ENCODE results near the gene NR5A1. TPM values are rescaled to one million over a fixed set of nuclear protein-coding genes. Genes with fewer than 3 reads are reported as not detected.

The NR5A1 gene
- total and polyA plus RNA-seq, 2 donors: not detected

GRCh38 chr9:124450241-124450924 lies 56.8 kb downstream of the NR5A1 start, which contains the start of gene ADGRD2:
TSS of gene ADGRD2 (plus strand) at chr9:124450451. CDS start at chr9:124451667, 1,216 bp downstream.
- Histone ChIP-seq H3K4me3 (ENCODE audit: low read depth, low read length) (no peak within 1 kb of the TSS), H3K36me3 (ENCODE audit: insufficient read depth) (no peaks in the 10 kb centered on the region), H3K27ac (ENCODE audit: low read depth) (no peak within 1 kb of the TSS), H3K4me1 (ENCODE audit: insufficient read depth) (no peaks in the 10 kb centered on the region)
- DNase-seq (ENCODE audit: extremely low spot score): no peak
- WGBS: 3% methylated on average over 41 of the region's 41 CpGs

GRCh38 chr9:124449381-124450151 lies 57.6 kb downstream of the NR5A1 start:
- WGBS: 82% methylated on average over 13 of the region's 13 CpGs
- Histone ChIP-seq H3K4me3 (ENCODE audit: low read depth, low read length) (no peak overlapping the region), H3K4me1 (ENCODE audit: insufficient read depth) (no peaks in the 10 kb centered on the region), H3K27ac (ENCODE audit: low read depth) (no peak overlapping the region), H3K36me3 (ENCODE audit: insufficient read depth) (no peaks in the 10 kb centered on the region)
- DNase-seq (ENCODE audit: extremely low spot score): no peak

- Histone ChIP-seq H3K27ac (ENCODE audit: low read depth) (no peak overlapping the region), H3K36me3 (ENCODE audit: insufficient read depth) (no peaks in the 10 kb centered on the region), H3K4me1 (ENCODE audit: insufficient read depth) (no peaks in the 10 kb centered on the region), H3K4me3 (ENCODE audit: low read depth, low read length) (no peak overlapping the region)
- no peak for DNase-seq (ENCODE audit: extremely low spot score)
- WGBS: 70% methylated on average over 7 of the region's 7 CpGs
These were observed 59.2 kb downstream of the NR5A1 start for GRCh38 chr9:124448019-124448418.

- 71% methylated on average over 4 of the region's 4 CpGs for WGBS
- no peak overlapping the region for H3K4me3 ChIP-seq (ENCODE audit: low read depth, low read length)
- no peaks in the 10 kb centered on the region for H3K36me3 ChIP-seq (ENCODE audit: insufficient read depth)
- no peak overlapping the region for H3K27ac ChIP-seq (ENCODE audit: low read depth)
- no peak for DNase-seq (ENCODE audit: extremely low spot score)
- no peaks in the 10 kb centered on the region for H3K4me1 ChIP-seq (ENCODE audit: insufficient read depth)
These were observed 59.9 kb downstream of the NR5A1 start for GRCh38 chr9:124447297-124447661.

GRCh38 chr9:124444166-124444565 lies 63.0 kb downstream of the NR5A1 start:
- Histone ChIP-seq H3K4me3 (ENCODE audit: low read depth, low read length) (no peak overlapping the region), H3K36me3 (ENCODE audit: insufficient read depth) (no peaks in the 10 kb centered on the region), H3K27ac (ENCODE audit: low read depth) (no peak overlapping the region), H3K4me1 (ENCODE audit: insufficient read depth) (no peaks in the 10 kb centered on the region)
- WGBS: 71% methylated on average over 3 of the region's 3 CpGs
- no peak for DNase-seq (ENCODE audit: extremely low spot score)

GRCh38 chr9:124443625-124444024 lies 63.6 kb downstream of the NR5A1 start:
- H3K27ac ChIP-seq (ENCODE audit: low read depth): no peak overlapping the region
- 81% methylated on average over 2 of the region's 2 CpGs for WGBS

GRCh38 chr9:124442826-124443225 lies 64.4 kb downstream of the NR5A1 start:
- Histone ChIP-seq H3K36me3 (ENCODE audit: insufficient read depth) (no peaks in the 10 kb centered on the region), H3K4me3 (ENCODE audit: low read depth, low read length) (no peak overlapping the region), H3K4me1 (ENCODE audit: insufficient read depth) (no peaks in the 10 kb centered on the region), H3K27ac (ENCODE audit: low read depth) (no peak overlapping the region)
- no peak for DNase-seq (ENCODE audit: extremely low spot score)
- WGBS: 73% methylated on average over 3 of the region's 3 CpGs

More at GRCh38 chr9:124443625-124444024, 63.6 kb downstream of the NR5A1 start:
- Histone ChIP-seq H3K4me1 (ENCODE audit: insufficient read depth) (no peaks in the 10 kb centered on the region), H3K4me3 (ENCODE audit: low read depth, low read length) (no peak overlapping the region), H3K36me3 (ENCODE audit: insufficient read depth) (no peaks in the 10 kb centered on the region)
- DNase-seq (ENCODE audit: extremely low spot score): no peak

- no peaks in the 10 kb centered on the region for H3K36me3 ChIP-seq (ENCODE audit: insufficient read depth)
- H3K27ac ChIP-seq (ENCODE audit: low read depth): no peak overlapping the region
- H3K4me1 ChIP-seq (ENCODE audit: insufficient read depth): no peaks in the 10 kb centered on the region
- no peak overlapping the region for H3K4me3 ChIP-seq (ENCODE audit: low read depth, low read length)
- no peak for DNase-seq (ENCODE audit: extremely low spot score)
These were observed 64.8 kb downstream of the NR5A1 start for GRCh38 chr9:124442379-124442778.

GRCh38 chr9:124441291-124441690 lies 65.9 kb downstream of the NR5A1 start:
- no peaks in the 10 kb centered on the region for H3K4me1 ChIP-seq (ENCODE audit: insufficient read depth)
- H3K4me3 ChIP-seq (ENCODE audit: low read depth, low read length): no peak overlapping the region
- no peak for DNase-seq (ENCODE audit: extremely low spot score)
- H3K27ac ChIP-seq (ENCODE audit: low read depth): no peak overlapping the region
- H3K36me3 ChIP-seq (ENCODE audit: insufficient read depth): no peaks in the 10 kb centered on the region
- 74% methylated on average over 16 of the region's 16 CpGs for WGBS

- H3K4me3 ChIP-seq (ENCODE audit: low read depth, low read length): no peak overlapping the region
- H3K4me1 ChIP-seq (ENCODE audit: insufficient read depth): no peaks in the 10 kb centered on the region
- no peak overlapping the region for H3K27ac ChIP-seq (ENCODE audit: low read depth)
- 74% methylated on average over 10 of the region's 10 CpGs for WGBS
- H3K36me3 ChIP-seq (ENCODE audit: insufficient read depth): no peaks in the 10 kb centered on the region
- DNase-seq (ENCODE audit: extremely low spot score): no peak
These were observed 66.4 kb downstream of the NR5A1 start for GRCh38 chr9:124440786-124441185.

- WGBS: 88% methylated on average over 6 of the region's 6 CpGs
- no peaks in the 10 kb centered on the region for H3K4me1 ChIP-seq (ENCODE audit: insufficient read depth)
- DNase-seq (ENCODE audit: extremely low spot score): no peak
These were observed 67.4 kb downstream of the NR5A1 start for GRCh38 chr9:124439686-124440243.

GRCh38 chr9:124439086-124439485 lies 68.1 kb downstream of the NR5A1 start:
- Histone ChIP-seq H3K27ac (ENCODE audit: low read depth) (no peak overlapping the region), H3K4me3 (ENCODE audit: low read depth, low read length) (no peak overlapping the region), H3K36me3 (ENCODE audit: insufficient read depth) (no peaks in the 10 kb centered on the region), H3K4me1 (ENCODE audit: insufficient read depth) (no peaks in the 10 kb centered on the region)
- DNase-seq (ENCODE audit: extremely low spot score): no peak
- WGBS: 91% methylated on average over 1 of the region's 1 CpG

More at GRCh38 chr9:124439686-124440243, 67.4 kb downstream of the NR5A1 start:
- no peaks in the 10 kb centered on the region for H3K36me3 ChIP-seq (ENCODE audit: insufficient read depth)
- H3K4me3 ChIP-seq (ENCODE audit: low read depth, low read length): no peak overlapping the region
- no peak overlapping the region for H3K27ac ChIP-seq (ENCODE audit: low read depth)

- no peaks in the 10 kb centered on the region for H3K4me1 ChIP-seq (ENCODE audit: insufficient read depth)
- WGBS: 86% methylated on average over 9 of the region's 9 CpGs
- H3K27ac ChIP-seq (ENCODE audit: low read depth): no peak overlapping the region
- H3K36me3 ChIP-seq (ENCODE audit: insufficient read depth): no peaks in the 10 kb centered on the region
- DNase-seq (ENCODE audit: extremely low spot score): no peak
- no peak overlapping the region for H3K4me3 ChIP-seq (ENCODE audit: low read depth, low read length)
These were observed 69.1 kb downstream of the NR5A1 start for GRCh38 chr9:124438091-124438490.

- H3K4me3 ChIP-seq (ENCODE audit: low read depth, low read length): no peak overlapping the region
- no peaks in the 10 kb centered on the region for H3K4me1 ChIP-seq (ENCODE audit: insufficient read depth)
- H3K27ac ChIP-seq (ENCODE audit: low read depth): no peak overlapping the region
- 93% methylated on average over 3 of the region's 3 CpGs for WGBS
- H3K36me3 ChIP-seq (ENCODE audit: insufficient read depth): no peaks in the 10 kb centered on the region
- DNase-seq (ENCODE audit: extremely low spot score): no peak
These were observed 70.1 kb downstream of the NR5A1 start for GRCh38 chr9:124437086-124437485.

Data from urinary bladder (tissue), 4 donors.